Esophagus muscularis mucosa (tissue), 4 donors: Measurements from ENCODE around the gene RNASEL.

ENCODE experiments used
- CTCF ChIP-seq, 3 experiments: fragments of 200-600 bp in 2 of 3; fragments of 450-650 bp in 1 of 3; sonication (generic) in 2 of 3; IDR thresholded peaks; one replicate each; pipeline ENCODE4 v1.5.1; 2017 to 2019; ENCODE audit warnings: antibody characterized with exemption in 3 of 3, mild to moderate bottlenecking in 2 of 3, moderate library complexity in 1 of 3
- EP300 ChIP-seq: sonication (generic); formaldehyde crosslinking; IDR thresholded peaks from one replicate; pipeline ENCODE4 v1.6.1; 2017; ENCODE audit warnings: antibody characterized with exemption
- POLR2A ChIP-seq: fragments of 450-650 bp; IDR thresholded peaks from one replicate; pipeline ENCODE4 v1.6.1; 2017; ENCODE audit warnings: antibody characterized with exemption, moderate library complexity, mild to moderate bottlenecking, low read depth

GRCh38 chr1:182598296-182598695 lies 9.2 kb upstream of the RNASEL start:
- no peak for TF ChIP-seq CTCF (IDR thresholded peaks at IDR 0.05)
- no peak for TF ChIP-seq POLR2A
- TF ChIP-seq EP300, result no peak
